Retina (tissue), 1 donor: ENCODE results near the gene PSEN1.
"Not testable (repeated sequence)": the region's sequence is repeated elsewhere in the genome, so short reads cannot be mapped to it uniquely, and the experiment has no call there.

Experiments used
- DNase-seq: peaks from one replicate; pipeline ENCODE4 v3.0.0-alpha.2; 2016

The PSEN1 gene

GRCh38 chr14:73167727-73168126, 31.4 kb downstream of the PSEN1 start:
- no peak for DNase-seq

- no peak for DNase-seq
Observed at GRCh38 chr14:73168274-73168673, 32.0 kb downstream of the PSEN1 start.

GRCh38 chr14:73168691-73169090, 32.4 kb downstream of the PSEN1 start:
- DNase-seq: peak; percentile 3

DNA sequence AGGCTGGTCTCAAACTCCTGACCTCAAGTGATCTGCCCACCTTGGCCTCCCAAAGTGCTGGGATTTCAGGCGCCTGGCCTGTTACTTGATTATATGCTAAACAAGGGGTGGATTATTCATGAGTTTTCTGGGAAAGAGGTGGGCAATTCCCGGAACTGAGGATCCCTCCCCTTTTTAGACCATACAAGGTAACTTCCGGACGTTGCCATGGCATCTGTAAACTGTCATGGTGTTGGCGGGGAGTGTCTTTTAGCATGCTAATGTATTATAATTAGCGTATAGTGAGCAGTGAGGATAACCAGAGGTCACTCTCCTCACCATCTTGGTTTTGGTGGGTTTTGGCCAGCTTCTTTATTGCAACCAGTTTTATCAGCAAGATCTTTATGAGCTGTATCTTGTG, 33.5 kb downstream of the PSEN1 start:
- DNase-seq: not testable (repeated sequence)

DNA sequence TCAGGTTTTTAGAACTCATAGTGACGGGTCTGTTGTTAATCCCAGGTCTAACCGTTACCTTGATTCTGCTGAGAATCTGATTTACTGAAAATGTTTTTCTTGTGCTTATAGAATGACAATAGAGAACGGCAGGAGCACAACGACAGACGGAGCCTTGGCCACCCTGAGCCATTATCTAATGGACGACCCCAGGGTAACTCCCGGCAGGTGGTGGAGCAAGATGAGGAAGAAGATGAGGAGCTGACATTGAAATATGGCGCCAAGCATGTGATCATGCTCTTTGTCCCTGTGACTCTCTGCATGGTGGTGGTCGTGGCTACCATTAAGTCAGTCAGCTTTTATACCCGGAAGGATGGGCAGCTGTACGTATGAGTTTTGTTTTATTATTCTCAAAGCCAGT, 34.4 kb downstream of the PSEN1 start:
- DNase-seq: no peak

DNA sequence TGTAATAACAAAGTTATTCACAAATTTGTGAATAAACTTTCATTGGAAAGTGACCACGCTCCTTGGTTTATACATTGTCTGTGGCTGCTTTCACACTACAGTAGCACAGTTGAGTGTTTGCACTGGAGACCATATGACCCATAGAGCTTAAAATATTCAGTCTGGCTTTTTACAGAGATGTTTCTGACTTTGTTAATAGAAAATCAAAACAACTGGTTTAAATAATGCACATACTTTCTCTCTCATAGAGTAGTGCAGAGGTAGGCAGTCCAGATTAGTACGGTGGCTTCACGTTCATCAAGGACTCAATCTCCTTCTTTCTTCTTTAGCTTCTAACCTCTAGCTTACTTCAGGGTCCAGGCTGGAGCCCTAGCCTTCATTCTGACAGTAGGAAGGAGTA, 36.2 kb downstream of the PSEN1 start:
- DNase-seq: no peak

DNA sequence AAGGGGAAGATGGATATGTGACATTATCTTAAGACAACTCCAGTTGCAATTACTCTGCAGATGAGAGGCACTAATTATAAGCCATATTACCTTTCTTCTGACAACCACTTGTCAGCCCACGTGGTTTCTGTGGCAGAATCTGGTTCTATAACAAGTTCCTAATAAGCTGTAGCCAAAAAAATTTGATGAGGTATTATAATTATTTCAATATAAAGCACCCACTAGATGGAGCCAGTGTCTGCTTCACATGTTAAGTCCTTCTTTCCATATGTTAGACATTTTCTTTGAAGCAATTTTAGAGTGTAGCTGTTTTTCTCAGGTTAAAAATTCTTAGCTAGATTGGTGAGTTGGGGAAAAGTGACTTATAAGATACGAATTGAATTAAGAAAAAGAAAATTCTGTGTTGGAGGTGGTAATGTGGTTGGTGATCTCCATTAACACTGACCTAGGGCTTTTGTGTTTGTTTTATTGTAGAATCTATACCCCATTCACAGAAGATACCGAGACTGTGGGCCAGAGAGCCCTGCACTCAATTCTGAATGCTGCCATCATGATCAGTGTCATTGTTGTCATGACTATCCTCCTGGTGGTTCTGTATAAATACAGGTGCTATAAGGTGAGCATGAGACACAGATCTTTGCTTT, 36.9 kb downstream of the PSEN1 start:
- peak; percentile 17 for DNase-seq

DNA sequence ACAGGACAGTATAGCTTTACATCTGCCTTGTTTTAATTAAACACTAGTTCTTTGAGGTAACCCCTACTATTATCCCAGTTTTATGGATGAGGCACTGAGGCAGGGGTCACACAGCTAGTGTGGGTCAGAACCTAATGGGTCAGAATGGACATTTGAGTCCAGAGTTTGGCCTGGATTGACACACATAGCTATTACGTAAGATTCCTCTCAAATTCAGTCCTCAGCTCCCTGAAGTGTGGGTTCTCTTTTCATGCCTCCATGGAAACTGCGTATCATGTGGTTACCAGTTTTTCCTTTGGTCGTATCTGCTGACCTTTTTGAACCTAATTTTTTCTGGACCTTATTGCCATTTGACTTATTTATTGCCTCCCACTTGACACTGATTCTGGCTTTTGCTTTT, 40.4 kb downstream of the PSEN1 start:
- no peak for DNase-seq

DNA sequence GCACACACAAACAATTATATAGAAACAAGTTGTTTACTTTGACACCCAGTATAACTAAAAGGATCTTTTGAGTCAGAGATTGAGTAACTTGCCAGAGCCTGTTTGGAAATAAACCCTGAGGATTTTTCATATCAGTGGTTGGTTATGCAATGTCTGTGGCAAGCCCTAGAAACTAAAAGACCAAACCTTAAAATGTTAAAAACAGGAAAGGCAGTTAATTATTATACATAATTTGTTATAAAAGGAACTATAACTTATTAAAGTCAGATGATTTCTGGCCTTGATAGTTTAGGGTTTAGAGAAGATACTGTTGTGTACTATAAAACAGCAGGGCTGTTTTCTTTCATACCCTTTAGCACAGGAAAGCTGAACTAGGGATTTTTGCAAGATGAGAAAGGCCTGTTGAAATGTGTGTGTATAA, 44.1 kb downstream of the PSEN1 start:
- no peak for DNase-seq

- DNase-seq: not testable (repeated sequence)
Observed at GRCh38 chr14:73180969-73181368, 44.7 kb downstream of the PSEN1 start.

GRCh38 chr14:73188501-73188911, 52.2 kb downstream of the PSEN1 start:
- no peak for DNase-seq

DNA sequence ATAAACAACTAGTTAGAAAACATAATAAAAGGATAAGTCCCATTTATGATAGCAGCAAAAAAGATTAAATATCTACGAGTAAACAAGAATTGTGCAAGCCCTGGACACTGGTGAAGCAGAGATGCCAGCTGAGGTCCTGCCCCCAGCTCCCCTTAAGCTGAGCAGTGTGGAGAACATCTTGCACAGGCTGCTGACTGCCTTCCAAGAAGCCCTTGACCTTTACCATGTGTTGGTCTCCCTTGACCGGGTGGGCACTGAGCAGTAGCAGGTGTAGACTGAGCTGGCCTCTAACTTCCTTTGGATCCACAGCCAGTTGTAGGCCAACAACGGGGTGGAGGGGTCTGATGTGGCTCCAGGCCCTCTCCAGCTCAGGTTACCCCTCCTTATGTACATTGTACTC, 53.3 kb downstream of the PSEN1 start:
- DNase-seq: no peak

- DNase-seq: no peak
Observed at GRCh38 chr14:73191441-73191840, 55.1 kb downstream of the PSEN1 start.

- not testable (repeated sequence) for DNase-seq
Observed at GRCh38 chr14:73194306-73194705, 58.0 kb downstream of the PSEN1 start.

- DNase-seq: no peak
Observed at GRCh38 chr14:73198253-73198652, 61.9 kb downstream of the PSEN1 start.

DNA sequence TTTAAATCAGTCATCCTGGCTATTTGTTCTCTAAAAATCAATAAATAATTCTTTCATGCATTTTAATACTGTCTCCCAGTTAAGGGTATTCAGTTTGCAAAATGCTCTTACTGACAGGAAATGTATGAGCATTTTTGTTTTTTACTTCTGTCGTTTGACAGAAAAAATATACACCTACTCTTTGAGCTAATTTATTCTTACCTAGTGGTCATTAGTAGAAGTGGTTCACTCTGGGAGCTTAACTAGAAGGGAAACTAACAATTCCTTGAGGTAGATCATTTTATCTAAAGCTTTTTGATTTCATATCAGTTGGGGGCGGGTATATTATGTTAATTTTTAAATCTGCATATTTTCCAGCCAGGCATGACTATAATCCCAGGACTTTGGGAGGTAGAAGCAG, 67.2 kb downstream of the PSEN1 start:
- no peak for DNase-seq

GRCh38 chr14:73207615-73208014, 71.3 kb downstream of the PSEN1 start:
- no peak for DNase-seq

DNA sequence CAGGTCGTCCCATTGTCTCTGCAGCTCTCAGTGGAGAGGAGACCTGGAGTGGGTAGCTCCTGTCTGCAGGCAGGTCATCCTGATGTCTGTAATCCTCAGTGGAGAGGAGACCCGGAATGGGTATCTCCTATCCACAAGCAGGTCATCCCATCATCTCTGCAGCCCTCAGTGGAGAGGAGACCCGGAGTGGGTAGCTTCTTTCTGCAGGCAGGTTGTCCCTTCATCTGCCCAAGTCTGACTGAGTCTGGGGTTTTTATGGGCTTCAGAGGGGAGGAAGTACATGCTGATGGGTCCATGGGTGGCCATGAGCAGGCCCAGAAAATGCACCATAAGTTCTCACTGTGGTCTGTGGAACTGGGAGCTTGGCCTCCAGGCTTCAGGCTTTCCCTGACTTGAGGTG, 72.1 kb downstream of the PSEN1 start:
- no peak for DNase-seq

GRCh38 chr14:73208846-73209245, 72.5 kb downstream of the PSEN1 start:
- no peak for DNase-seq

GRCh38 chr14:73209953-73210352, 73.6 kb downstream of the PSEN1 start:
- DNase-seq: no peak

DNA sequence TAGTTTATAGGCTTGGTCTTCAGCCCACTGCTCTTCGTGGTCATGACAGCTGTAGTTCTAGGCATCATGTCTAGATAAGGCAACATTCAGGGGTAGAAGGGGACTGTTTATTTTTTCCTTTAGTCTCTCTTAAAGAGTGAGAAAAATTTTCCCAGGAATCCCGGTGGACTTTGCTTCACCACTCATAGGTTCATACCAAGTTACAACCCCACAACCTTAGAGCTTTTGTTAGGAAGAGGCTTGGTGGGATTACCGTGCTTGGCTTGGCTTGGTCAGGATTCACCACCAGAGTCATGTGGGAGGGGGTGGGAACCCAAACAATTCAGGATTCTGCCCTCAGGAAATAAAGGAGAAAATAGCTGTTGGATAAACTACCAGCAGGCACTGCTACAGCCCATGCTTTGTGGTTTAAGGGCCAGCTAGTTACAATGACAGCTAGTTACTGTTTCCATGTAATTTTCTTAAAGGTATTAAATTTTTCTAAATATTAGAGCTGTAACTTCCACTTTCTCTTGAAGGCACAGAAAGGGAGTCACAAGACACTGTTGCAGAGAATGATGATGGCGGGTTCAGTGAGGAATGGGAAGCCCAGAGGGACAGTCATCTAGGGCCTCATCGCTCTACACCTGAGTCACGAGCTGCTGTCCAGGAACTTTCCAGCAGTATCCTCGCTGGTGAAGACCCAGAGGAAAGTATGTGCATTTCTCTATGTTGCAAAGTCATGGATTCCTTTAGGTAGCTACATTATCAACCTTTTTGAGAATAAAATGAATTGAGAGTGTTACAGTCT, 75.1 kb downstream of the PSEN1 start:
- DNase-seq: no peak

DNA sequence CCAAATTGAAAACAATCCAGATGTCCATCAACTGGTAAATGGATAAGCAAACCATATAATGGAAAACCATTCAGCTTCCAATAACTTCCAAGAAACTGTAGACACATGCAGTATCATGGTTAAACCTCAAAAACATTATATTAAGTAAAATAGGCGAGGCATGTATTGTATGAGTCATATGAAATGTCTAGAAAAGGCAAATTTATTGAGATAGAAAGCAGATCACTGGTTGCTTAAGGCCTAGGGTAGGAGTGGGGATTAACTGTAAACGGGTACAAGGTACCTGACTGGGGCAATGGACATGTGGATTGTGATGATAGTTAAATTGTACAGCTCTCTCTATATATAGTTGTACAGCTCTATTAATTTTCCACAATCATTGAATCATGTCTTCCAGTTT, 79.7 kb downstream of the PSEN1 start:
- DNase-seq: no peak

GRCh38 chr14:73217411-73217810, 81.1 kb downstream of the PSEN1 start:
- no peak for DNase-seq

DNA sequence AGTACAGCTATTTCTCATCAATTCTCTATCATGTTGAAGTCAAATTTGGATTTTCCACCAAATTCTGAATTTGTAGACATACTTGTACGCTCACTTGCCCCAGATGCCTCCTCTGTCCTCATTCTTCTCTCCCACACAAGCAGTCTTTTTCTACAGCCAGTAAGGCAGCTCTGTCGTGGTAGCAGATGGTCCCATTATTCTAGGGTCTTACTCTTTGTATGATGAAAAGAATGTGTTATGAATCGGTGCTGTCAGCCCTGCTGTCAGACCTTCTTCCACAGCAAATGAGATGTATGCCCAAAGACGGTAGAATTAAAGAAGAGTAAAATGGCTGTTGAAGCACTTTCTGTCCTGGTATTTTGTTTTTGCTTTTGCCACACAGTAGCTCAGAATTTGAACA, 83.8 kb downstream of the PSEN1 start:
- DNase-seq: no peak

DNA sequence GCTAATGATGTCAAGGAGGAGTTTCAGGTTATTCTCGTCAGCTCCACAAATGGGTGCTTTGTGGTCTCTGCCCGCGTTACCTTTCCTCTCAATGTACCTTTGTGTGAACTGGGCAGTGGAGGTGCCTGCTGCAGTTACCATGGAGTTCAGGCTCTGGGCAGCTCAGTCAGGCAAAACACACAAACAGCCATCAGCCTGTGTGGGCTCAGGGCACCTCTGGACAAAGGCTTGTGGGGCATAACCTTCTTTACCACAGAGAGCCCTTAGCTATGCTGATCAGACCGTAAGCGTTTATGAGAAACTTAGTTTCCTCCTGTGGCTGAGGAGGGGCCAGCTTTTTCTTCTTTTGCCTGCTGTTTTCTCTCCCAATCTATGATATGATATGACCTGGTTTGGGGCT, 84.3 kb downstream of the PSEN1 start:
- no peak for DNase-seq
